ENCODE results near the gene ARPC2. TPM values are rescaled to one million over a fixed set of nuclear protein-coding genes. Genes with fewer than 3 reads are reported as not detected.

The ARPC2 gene
- total RNA-seq, 1 experiment from 2014 or later: 284 TPM

GRCh38 chr2:218265626-218266025, 48.6 kb downstream of the ARPC2 start:
- CTCF ChIA-PET: interaction anchor here (2.8 kb wide), 1 partner anchor 9 kb away, joined by 8 read pairs; no protein-coding TSS in a partner anchor

GRCh38 chr2:218266316-218266979, 49.5 kb downstream of the ARPC2 start:
- H3K9me3 Mint-ChIP-seq (ENCODE audit: unreplicated experiment): no peaks in the 10 kb centered on the region
- H3K4me3 Mint-ChIP-seq (ENCODE audit: unreplicated experiment): no peak overlapping the region
- ChIA-PET POLR2A (no interaction called here), CTCF (interaction anchor here (0.9 to 2.8 kb wide), 3 partner anchors 10 to 130 kb away, joined by 3 to 8 read pairs (median 3); no protein-coding TSS in a partner anchor)
- no peak for DNase-seq (ENCODE audit: unreplicated experiment)
- no peaks in the 10 kb centered on the region for H3K27me3 Mint-ChIP-seq (ENCODE audit: insufficient read depth, unreplicated experiment)
- peaks cover 60% of the 10 kb centered on the region for H3K36me3 Mint-ChIP-seq (ENCODE audit: insufficient read depth, unreplicated experiment)
- no peak for TF ChIP-seq CTCF (IDR thresholded peaks at IDR 0.05; ENCODE audit: unreplicated experiment)
- BruUV-seq (replicated peaks): no TSS peak
- intact Hi-C loops (cut with micrococcal nuclease): no loop called here
- peaks cover 20% of the 10 kb centered on the region for H3K4me1 Mint-ChIP-seq (ENCODE audit: insufficient read depth, unreplicated experiment)
- H3K27ac Mint-ChIP-seq (ENCODE audit: low read depth, unreplicated experiment): no peak overlapping the region

More at GRCh38 chr2:218265626-218266025, 48.6 kb downstream of the ARPC2 start:
- no peak overlapping the region for H3K4me3 Mint-ChIP-seq (ENCODE audit: unreplicated experiment)
- H3K27me3 Mint-ChIP-seq (ENCODE audit: insufficient read depth, unreplicated experiment): no peaks in the 10 kb centered on the region
- intact Hi-C loops (cut with micrococcal nuclease): no loop called here
- BruUV-seq (replicated peaks): no TSS peak
- no peak for DNase-seq (ENCODE audit: unreplicated experiment)
- H3K36me3 Mint-ChIP-seq (ENCODE audit: insufficient read depth, unreplicated experiment): peaks cover 54% of the 10 kb centered on the region
- POLR2A ChIA-PET: interaction anchor here (0.7 to 1.2 kb wide), 2 partner anchors 9 to 33 kb away, joined by 3 read pairs; no protein-coding TSS in a partner anchor
- TF ChIP-seq CTCF (IDR thresholded peaks at IDR 0.05; ENCODE audit: unreplicated experiment): no peak
- peaks cover 14% of the 10 kb centered on the region for H3K4me1 Mint-ChIP-seq (ENCODE audit: insufficient read depth, unreplicated experiment)
- H3K27ac Mint-ChIP-seq (ENCODE audit: low read depth, unreplicated experiment): no peak overlapping the region
- no peaks in the 10 kb centered on the region for H3K9me3 Mint-ChIP-seq (ENCODE audit: unreplicated experiment)

GRCh38 chr2:218267259-218267658, 50.3 kb downstream of the ARPC2 start:
- Mint-ChIP-seq H3K27ac (ENCODE audit: low read depth, unreplicated experiment) (no peak overlapping the region), H3K36me3 (ENCODE audit: insufficient read depth, unreplicated experiment) (peaks cover 68% of the 10 kb centered on the region), H3K4me3 (ENCODE audit: unreplicated experiment) (peak overlapping the region; percentile 18), H3K27me3 (ENCODE audit: insufficient read depth, unreplicated experiment) (no peaks in the 10 kb centered on the region), H3K4me1 (ENCODE audit: insufficient read depth, unreplicated experiment) (peaks cover 28% of the 10 kb centered on the region), H3K9me3 (ENCODE audit: unreplicated experiment) (no peaks in the 10 kb centered on the region)
- intact Hi-C loops (cut with micrococcal nuclease): no loop called here
- ChIA-PET POLR2A (interaction anchor here (0.9 kb wide), 1 partner anchor 13 kb away, joined by 3 read pairs; no protein-coding TSS in a partner anchor), CTCF (interaction anchor here (0.6 to 2.8 kb wide), 3 partner anchors 10 to 182 kb away, joined by 3 to 8 read pairs (median 3); no protein-coding TSS in a partner anchor)
- BruUV-seq (replicated peaks): no TSS peak
- no peak for DNase-seq (ENCODE audit: unreplicated experiment)
- TF ChIP-seq CTCF (IDR thresholded peaks at IDR 0.05; ENCODE audit: unreplicated experiment): no peak

GRCh38 chr2:218269900-218270720, 53.1 kb downstream of the ARPC2 start, which contains the start of the genes AAMP and PNKD:
Gene AAMP, minus strand, starts transcription at chr2:218270137. Its CDS starts 51 bp downstream, at chr2:218270086.
Gene PNKD, plus strand, starts transcription at chr2:218270519. Its CDS starts 17 bp downstream, at chr2:218270536.
- no peaks in the 10 kb centered on the region for H3K27me3 Mint-ChIP-seq (ENCODE audit: insufficient read depth, unreplicated experiment)
- peaks cover 42% of the 10 kb centered on the region for H3K4me1 Mint-ChIP-seq (ENCODE audit: insufficient read depth, unreplicated experiment)
- DNase-seq (ENCODE audit: unreplicated experiment): peak; percentile 100
- ChIA-PET POLR2A (interaction anchor here (0.6 to 8.0 kb wide), 30 partner anchors 9 to 1844 kb away, joined by 3 to 390 read pairs (median 5); partner anchors contain the start of genes ANKZF1, ARPC2, ATG9A and CTDSP1), CTCF (interaction anchor here (0.6 to 7.7 kb wide), 12 partner anchors 14 to 125 kb away, joined by 3 to 215 read pairs (median 4); partner anchors contain the start of genes CATIP and TMBIM1)
- intact Hi-C loops (cut with micrococcal nuclease): no loop called here
- peak within 1 kb of the TSS; percentile 97 for H3K4me3 Mint-ChIP-seq (ENCODE audit: unreplicated experiment)
- peak within 1 kb of the TSS; percentile 88 for H3K27ac Mint-ChIP-seq (ENCODE audit: low read depth, unreplicated experiment)
- H3K36me3 Mint-ChIP-seq (ENCODE audit: insufficient read depth, unreplicated experiment): peaks cover 76% of the 10 kb centered on the region
- H3K9me3 Mint-ChIP-seq (ENCODE audit: unreplicated experiment): no peaks in the 10 kb centered on the region
- BruUV-seq (replicated peaks): no TSS peak
- TF ChIP-seq CTCF (IDR thresholded peaks at IDR 0.05; ENCODE audit: unreplicated experiment): no peak
